GM23338 (cell line): Measurements from ENCODE around the gene TMEM117. TPM values are rescaled to one million over a fixed set of nuclear protein-coding genes. Genes with fewer than 3 reads are reported as not detected.

ENCODE experiments used
- ATAC-seq: fragments of 200-7000 bp; cut with Tn5 transposase; 3 replicates; pipeline ENCODE4 v1.9.1; 2020
- DNase-seq: peaks from one replicate; pipeline ENCODE4 v3.0.0-alpha.2; 2015; ENCODE audit warnings: low spot score
- H2AFZ ChIP-seq: fragments of 200-600 bp; sonication (generic); 2 replicates; pipeline ENCODE4 v1.8.0; 2016; ENCODE audit warnings: antibody characterized with exemption, mild to moderate bottlenecking, moderate library complexity
- H3F3A ChIP-seq: fragments of 200-600 bp; sonication (generic); replicated peaks from 2 replicates; pipeline ENCODE4 v1.8.0; 2017; ENCODE audit warnings: antibody characterized with exemption, mixed run types, low read depth
- H3K27ac ChIP-seq: fragments of 200-600 bp; sonication (generic); 2 replicates; pipeline ENCODE4 v1.6.1; 2016; ENCODE audit warnings: low read depth
- H3K27me3 ChIP-seq: fragments of 200-600 bp; sonication (generic); 2 replicates; pipeline ENCODE4 v1.8.0; 2016; ENCODE audit warnings: mild to moderate bottlenecking, mixed run types, moderate library complexity; ENCODE audit not compliant: insufficient read depth
- H3K36me3 ChIP-seq: fragments of 200-600 bp; sonication (generic); 2 replicates; pipeline ENCODE4 v1.8.0; 2016; ENCODE audit warnings: mild to moderate bottlenecking; ENCODE audit not compliant: insufficient read depth
- H3K4me1 ChIP-seq: fragments of 200-600 bp; sonication (generic); 2 replicates; pipeline ENCODE4 v1.8.0; 2016; ENCODE audit warnings: mild to moderate bottlenecking, moderate library complexity; ENCODE audit not compliant: insufficient read depth
- H3K4me2 ChIP-seq: fragments of 200-600 bp; sonication (generic); 2 replicates; pipeline ENCODE4 v1.7.1; 2017; ENCODE audit warnings: mixed run types
- H3K4me3 ChIP-seq: fragments of 200-600 bp; sonication (generic); 2 replicates; pipeline ENCODE4 v1.6.1; 2016; ENCODE audit warnings: mixed run types
- H3K79me2 ChIP-seq: fragments of 200-600 bp; sonication (generic); replicated peaks from 2 replicates; pipeline ENCODE4 v1.8.0; 2017; ENCODE audit warnings: mild to moderate bottlenecking; ENCODE audit not compliant: insufficient read depth
- H3K9me2 ChIP-seq: fragments of 200-600 bp; sonication (generic); 2 replicates; pipeline ENCODE4 v1.8.0; 2017; ENCODE audit not compliant: insufficient read depth
- H4K20me1 ChIP-seq: fragments of 200-600 bp; sonication (generic); replicated peaks from 2 replicates; pipeline ENCODE4 v1.8.0; 2017; ENCODE audit warnings: mild to moderate bottlenecking; ENCODE audit not compliant: insufficient read depth
- H3K27ac Mint-ChIP-seq: 2 replicates; pipeline ENCODE4 v1.8.0; 2020; ENCODE audit warnings: inconsistent platforms, mild to moderate bottlenecking, moderate library complexity, mixed read lengths
- H3K27me3 Mint-ChIP-seq: 3 replicates; pipeline ENCODE4 v1.8.0; 2022; ENCODE audit warnings: low read depth, mild to moderate bottlenecking, moderate library complexity, mixed read lengths, inconsistent platforms; ENCODE audit not compliant: insufficient read depth, poor library complexity
- H3K36me3 Mint-ChIP-seq: 3 replicates; pipeline ENCODE4 v1.8.0; 2021; ENCODE audit warnings: low read depth, mild to moderate bottlenecking, inconsistent platforms, moderate library complexity, mixed read lengths
- H3K4me1 Mint-ChIP-seq: 3 replicates; pipeline ENCODE4 v1.8.0; 2020; ENCODE audit warnings: mild to moderate bottlenecking, inconsistent platforms, mixed read lengths
- H3K4me3 Mint-ChIP-seq: 3 replicates; pipeline ENCODE4 v1.8.0; 2021; ENCODE audit warnings: moderate library complexity, mild to moderate bottlenecking, inconsistent platforms, mixed read lengths
- H3K9me3 Mint-ChIP-seq: 3 replicates; pipeline ENCODE4 v1.8.0; 2020; ENCODE audit warnings: moderate library complexity, mild to moderate bottlenecking, inconsistent platforms, mixed read lengths
- CREB1 ChIP-seq: fragments of 250-450 bp; sonication (Bioruptor Pico); IDR thresholded peaks from 2 replicates; pipeline ENCODE4 v1.5.0; 2020; ENCODE audit warnings: low read depth, mild to moderate bottlenecking, moderate library complexity
- CTCF ChIP-seq, 2 experiments: fragments of 200-600 bp in 1 of 2; sonication (generic) in 1 of 2; conservative IDR thresholded peaks; 2 replicates each; pipeline versions ENCODE4 v1.5.1 to v1.6.1; 2016 to 2017; ENCODE audit warnings: antibody characterized with exemption in 2 of 2, low read depth in 2 of 2, mild to moderate bottlenecking in 2 of 2, moderate library complexity in 1 of 2
- ETS1 ChIP-seq: IDR thresholded peaks from 2 replicates; pipeline ENCODE4 v1.6.1; 2016; ENCODE audit warnings: antibody characterized with exemption
- EZH2 ChIP-seq: fragments of 200-600 bp; sonication (generic); IDR thresholded peaks from one replicate; pipeline ENCODE4 v1.8.0; 2017; ENCODE audit warnings: antibody characterized with exemption, mild to moderate bottlenecking, low read depth; ENCODE audit not compliant: unreplicated experiment
- EZH2phosphoT487 ChIP-seq: fragments of 200-600 bp; sonication (generic); IDR thresholded peaks from one replicate; pipeline ENCODE4 v1.8.1; 2018; ENCODE audit warnings: antibody characterized with exemption; ENCODE audit not compliant: unreplicated experiment
- JUNB ChIP-seq: IDR thresholded peaks from one replicate; pipeline ENCODE4 v1.6.1; 2016; ENCODE audit warnings: antibody characterized with exemption; ENCODE audit not compliant: unreplicated experiment
- NANOG ChIP-seq: IDR thresholded peaks from 2 replicates; pipeline ENCODE4 v1.6.1; 2016; ENCODE audit warnings: antibody characterized with exemption, borderline replicate concordance
- POLR2AphosphoS5 ChIP-seq: IDR thresholded peaks from 2 replicates; pipeline ENCODE4 v1.6.1; 2016; ENCODE audit warnings: antibody characterized with exemption, low read depth
- REST ChIP-seq: IDR thresholded peaks from one replicate; pipeline ENCODE4 v1.6.1; 2018; ENCODE audit warnings: antibody characterized with exemption; ENCODE audit not compliant: unreplicated experiment
- STAT1 ChIP-seq: IDR thresholded peaks from one replicate; pipeline ENCODE4 v1.6.1; 2016; ENCODE audit warnings: antibody characterized with exemption; ENCODE audit not compliant: unreplicated experiment
- ZNF114 ChIP-seq: fragments of 250-450 bp; sonication (Bioruptor Pico); IDR thresholded peaks from 2 replicates; pipeline ENCODE4 v1.5.0; 2020; ENCODE audit warnings: mild to moderate bottlenecking, moderate library complexity
- ZNF331 ChIP-seq: fragments of 250-450 bp; sonication (Bioruptor Pico); IDR thresholded peaks from 2 replicates; pipeline ENCODE4 v1.5.0; 2020; ENCODE audit warnings: low read depth, mild to moderate bottlenecking, moderate library complexity
- ZNF462 ChIP-seq: fragments of 250-450 bp; sonication (Bioruptor Pico); IDR thresholded peaks from 2 replicates; pipeline ENCODE4 v1.5.0; 2020; ENCODE audit warnings: mild to moderate bottlenecking, moderate library complexity
- polyA plus RNA-seq: library from polyadenylated mRNA; unstranded; fragments of >200 nt; fragmentation: Nextera tagmentation; extraction: Ambion mirVana; gene quantifications from 2 replicates; pipeline ENCODE4 v1.2.1, GENCODE V29; 2016
- total RNA-seq: library from RNA; depleted of rRNA; stranded (reverse); fragments of >200 nt; shearing (Covaris generic); gene quantifications from 2 replicates; pipeline ENCODE4 v1.2.3, GENCODE V29; 2014

The TMEM117 gene
- total and polyA plus RNA-seq, 2 experiments from 2014 or later = 0.94 to 1.6 TPM

- no peaks in the 10 kb centered on the region for H3K27me3 ChIP-seq
- H3K79me2 ChIP-seq = no peaks in the 10 kb centered on the region
- no peaks in the 10 kb centered on the region for H4K20me1 ChIP-seq
- no peaks in the 10 kb centered on the region for H3K9me3 Mint-ChIP-seq
- H3F3A ChIP-seq = no peaks in the 10 kb centered on the region
- H3K27me3 Mint-ChIP-seq = no peaks in the 10 kb centered on the region
- no peaks in the 10 kb centered on the region for H3K4me1 Mint-ChIP-seq
- no peak overlapping the region for H2AFZ ChIP-seq
- H3K9me2 ChIP-seq = no peaks in the 10 kb centered on the region
- H3K27ac ChIP-seq = no peak overlapping the region
- TF ChIP-seq CREB1 (CRISPR knock-in tag) (no peak), EZH2 (no peak), ZNF462 (CRISPR knock-in tag) (no peak), STAT1 (no peak), REST (no peak), ETS1 (no peak), NANOG (no peak), POLR2AphosphoS5 (no peak), ZNF331 (CRISPR knock-in tag) (no peak), ZNF114 (CRISPR knock-in tag) (no peak), CTCF (conservative IDR thresholded peaks at IDR 0.05; ENCODE audit: low read depth in 2 of 2) (no peak), EZH2phosphoT487 (no peak), JUNB (no peak)
- H3K36me3 Mint-ChIP-seq = no peaks in the 10 kb centered on the region
- no peak for DNase-seq
- H3K4me2 ChIP-seq = no peak overlapping the region
- no peak overlapping the region for H3K4me3 Mint-ChIP-seq
- no peak for ATAC-seq
- H3K4me3 ChIP-seq = no peak overlapping the region
- H3K36me3 ChIP-seq = no peaks in the 10 kb centered on the region
- no peak overlapping the region for H3K27ac Mint-ChIP-seq
- no peaks in the 10 kb centered on the region for H3K4me1 ChIP-seq
Observed at GRCh38 chr12:44240186-44240585, 404.3 kb downstream of the TMEM117 start.
